ENCODE measurements around the gene HCK.
"Not testable (repeated sequence)": the region's sequence is repeated elsewhere in the genome, so short reads cannot be mapped to it uniquely, and the experiment has no call there.

DNA sequence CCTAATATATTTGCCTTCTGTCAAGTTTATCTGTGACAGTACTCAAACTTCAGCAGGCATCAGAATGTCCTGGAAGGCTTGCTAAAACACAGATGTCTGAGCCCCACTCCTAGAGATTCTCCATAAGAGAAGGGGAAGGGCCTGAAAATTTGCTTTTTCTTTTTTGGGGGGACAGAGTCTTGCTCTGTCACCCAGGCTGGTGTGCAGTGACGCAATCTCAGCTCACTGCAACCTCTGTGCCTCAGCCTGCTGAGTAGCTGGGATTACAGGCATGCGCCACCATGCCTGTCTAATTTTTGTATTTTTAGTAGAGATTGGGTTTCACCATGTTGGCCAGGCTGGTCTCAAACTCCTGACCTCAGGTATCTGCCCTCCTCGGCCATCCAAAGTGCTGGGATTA, 18.3 kb upstream of the HCK start:
- TF ChIP-seq, protein P1, sequence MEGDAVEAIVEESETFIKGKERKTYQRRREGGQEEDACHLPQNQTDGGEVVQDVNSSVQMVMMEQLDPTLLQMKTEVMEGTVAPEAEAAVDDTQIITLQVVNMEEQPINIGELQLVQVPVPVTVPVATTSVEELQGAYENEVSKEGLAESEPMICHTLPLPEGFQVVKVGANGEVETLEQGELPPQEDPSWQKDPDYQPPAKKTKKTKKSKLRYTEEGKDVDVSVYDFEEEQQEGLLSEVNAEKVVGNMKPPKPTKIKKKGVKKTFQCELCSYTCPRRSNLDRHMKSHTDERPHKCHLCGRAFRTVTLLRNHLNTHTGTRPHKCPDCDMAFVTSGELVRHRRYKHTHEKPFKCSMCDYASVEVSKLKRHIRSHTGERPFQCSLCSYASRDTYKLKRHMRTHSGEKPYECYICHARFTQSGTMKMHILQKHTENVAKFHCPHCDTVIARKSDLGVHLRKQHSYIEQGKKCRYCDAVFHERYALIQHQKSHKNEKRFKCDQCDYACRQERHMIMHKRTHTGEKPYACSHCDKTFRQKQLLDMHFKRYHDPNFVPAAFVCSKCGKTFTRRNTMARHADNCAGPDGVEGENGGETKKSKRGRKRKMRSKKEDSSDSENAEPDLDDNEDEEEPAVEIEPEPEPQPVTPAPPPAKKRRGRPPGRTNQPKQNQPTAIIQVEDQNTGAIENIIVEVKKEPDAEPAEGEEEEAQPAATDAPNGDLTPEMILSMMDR (IDR thresholded peaks at IDR 0.05; ENCODE audit: insufficient read depth, low read length, poor library complexity, severe bottlenecking): not testable (repeated sequence)
- not testable (repeated sequence) for TF ChIP-seq EZH2phosphoT487 (conservative IDR thresholded peaks at IDR 0.05; ENCODE audit: low read length)
